Cardiac fibroblast (primary cell): ENCODE results near the gene RPGR.

Experiments
- DNase-seq, 2 donors: peaks; one replicate each; pipeline versions ENCODE4 v3.0.0 to v3.0.0-alpha.2; 2010; ENCODE audit warnings: low read depth in 2 of 2
- H3K4me3 ChIP-seq, 2 donors: replicated peaks in 1 of 2; 1 replicate in 1 of 2; 2 replicates in 1 of 2; pipeline ENCODE4 v1.5.1; 2011; ENCODE audit warnings: low read depth in 2 of 2, low read length in 2 of 2, mild to moderate bottlenecking in 2 of 2, moderate library complexity in 1 of 2
- TF ChIP-seq, protein P1 (sequence below): IDR thresholded peaks from one replicate; pipeline ENCODE4 v1.5.1; 2011; ENCODE audit warnings: low read depth, mild to moderate bottlenecking, low read length, inconsistent platforms

The RPGR gene

DNA sequence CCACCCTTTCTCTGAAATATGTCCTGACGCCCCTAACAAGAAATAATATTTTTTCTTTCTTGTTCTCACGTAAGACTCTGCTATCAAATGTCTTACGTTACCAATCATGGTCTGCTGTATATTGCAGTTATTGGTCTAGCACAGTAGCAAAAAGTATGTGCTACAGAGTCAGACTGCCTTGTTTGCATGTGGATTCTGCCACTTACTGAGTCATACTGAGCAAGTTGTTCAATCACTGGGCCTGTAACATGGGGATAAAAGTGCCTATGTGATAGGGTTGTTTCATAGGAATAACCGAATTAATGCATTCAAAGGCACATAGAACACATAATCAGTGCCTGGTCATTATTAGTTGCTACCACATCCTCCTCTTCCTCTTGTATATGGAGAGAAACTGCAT lies 14.1 kb downstream of the RPGR start:
- TF ChIP-seq, protein P1, sequence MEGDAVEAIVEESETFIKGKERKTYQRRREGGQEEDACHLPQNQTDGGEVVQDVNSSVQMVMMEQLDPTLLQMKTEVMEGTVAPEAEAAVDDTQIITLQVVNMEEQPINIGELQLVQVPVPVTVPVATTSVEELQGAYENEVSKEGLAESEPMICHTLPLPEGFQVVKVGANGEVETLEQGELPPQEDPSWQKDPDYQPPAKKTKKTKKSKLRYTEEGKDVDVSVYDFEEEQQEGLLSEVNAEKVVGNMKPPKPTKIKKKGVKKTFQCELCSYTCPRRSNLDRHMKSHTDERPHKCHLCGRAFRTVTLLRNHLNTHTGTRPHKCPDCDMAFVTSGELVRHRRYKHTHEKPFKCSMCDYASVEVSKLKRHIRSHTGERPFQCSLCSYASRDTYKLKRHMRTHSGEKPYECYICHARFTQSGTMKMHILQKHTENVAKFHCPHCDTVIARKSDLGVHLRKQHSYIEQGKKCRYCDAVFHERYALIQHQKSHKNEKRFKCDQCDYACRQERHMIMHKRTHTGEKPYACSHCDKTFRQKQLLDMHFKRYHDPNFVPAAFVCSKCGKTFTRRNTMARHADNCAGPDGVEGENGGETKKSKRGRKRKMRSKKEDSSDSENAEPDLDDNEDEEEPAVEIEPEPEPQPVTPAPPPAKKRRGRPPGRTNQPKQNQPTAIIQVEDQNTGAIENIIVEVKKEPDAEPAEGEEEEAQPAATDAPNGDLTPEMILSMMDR, result no peak
- peak; percentile 7 to 49 for DNase-seq
- H3K4me3 ChIP-seq, result no peak overlapping the region

DNA sequence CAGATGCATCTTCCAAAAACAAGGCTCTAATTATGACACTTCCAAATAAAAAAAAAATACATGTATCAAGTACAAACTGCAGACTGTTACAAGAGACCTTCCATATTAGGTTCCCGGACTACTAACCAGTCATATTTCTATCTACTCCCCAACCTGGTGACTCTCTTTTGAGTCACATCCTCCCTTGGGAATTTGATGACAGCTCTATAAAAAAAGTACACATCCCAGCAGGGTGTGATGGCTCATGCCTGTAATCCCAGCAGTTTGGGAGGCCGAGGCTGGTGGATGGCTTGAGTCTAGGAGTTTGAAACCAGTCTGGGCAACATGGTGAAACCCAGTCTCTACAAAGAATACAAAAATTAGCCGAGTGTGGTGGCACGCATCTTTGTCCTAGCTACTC lies 14.9 kb downstream of the RPGR start:
- DNase-seq, result peak; percentile 60 to 93
- TF ChIP-seq, protein P1, result no peak
- no peak overlapping the region for H3K4me3 ChIP-seq

DNA sequence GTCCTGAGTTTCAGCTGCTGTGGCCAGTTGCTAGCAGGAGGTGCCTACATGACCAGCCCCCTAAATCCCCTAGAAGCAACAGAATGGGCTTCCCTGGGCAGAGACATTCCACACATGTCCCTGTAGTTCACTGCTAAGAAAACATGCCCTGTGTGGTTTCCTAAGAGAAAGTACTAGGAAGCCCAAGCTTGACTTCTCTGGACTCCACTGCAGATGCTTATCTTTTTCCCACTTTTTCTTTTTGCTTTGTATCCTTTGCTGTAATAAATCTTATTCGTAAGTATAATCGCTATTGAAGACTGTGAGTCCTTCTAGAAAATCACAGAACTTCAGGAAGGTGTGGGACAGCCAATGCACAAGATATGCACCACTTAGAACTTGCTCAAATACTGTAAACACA lies 15.6 kb downstream of the RPGR start:
- TF ChIP-seq, protein P1, result no peak

DNA sequence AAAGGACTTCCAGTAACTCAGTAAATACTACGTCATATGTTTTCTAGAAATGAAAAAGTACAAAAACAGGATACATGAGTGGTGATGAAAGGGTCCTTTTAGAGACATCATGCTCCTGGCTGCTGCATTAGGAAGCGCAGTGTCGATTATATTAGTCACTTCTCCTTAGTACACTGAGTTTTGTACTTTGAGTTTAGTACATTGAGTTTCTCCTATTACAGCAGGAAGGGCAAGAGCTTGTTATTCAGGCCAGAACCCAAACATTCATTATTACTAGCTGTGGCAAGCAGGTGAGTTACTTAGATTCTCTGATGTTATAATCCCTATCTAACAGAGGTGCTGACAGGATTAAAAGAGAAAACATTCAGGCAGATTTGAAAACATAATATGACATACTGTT lies 21.3 kb downstream of the RPGR start:
- TF ChIP-seq, protein P1, result peak; percentile 31
- H3K4me3 ChIP-seq, result no peak overlapping the region
- peak; percentile 84 to 91 for DNase-seq

More for the DNA sequence above, 15.6 kb downstream of the RPGR start:
- H3K4me3 ChIP-seq, result no peak overlapping the region
- no peak for DNase-seq

DNA sequence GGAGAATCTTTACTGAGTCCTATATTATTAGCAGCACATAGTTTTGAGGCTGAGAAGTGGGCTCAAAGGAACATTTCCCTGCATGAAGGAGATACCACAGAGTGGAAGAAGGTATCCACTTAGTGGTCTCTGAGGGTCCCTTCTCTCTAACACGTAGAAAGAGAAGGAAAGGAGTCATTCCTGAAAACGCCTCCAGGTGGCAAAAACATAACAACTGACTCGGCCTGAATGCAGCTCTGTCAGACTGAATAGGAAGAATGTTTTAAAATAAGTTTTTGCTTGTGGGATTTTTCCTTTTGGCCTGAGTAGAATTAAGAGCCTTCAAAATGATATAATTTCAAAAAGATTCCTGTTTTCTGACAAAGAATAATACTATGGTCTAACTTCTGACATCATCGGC lies 23.3 kb downstream of the RPGR start:
- no peak overlapping the region for H3K4me3 ChIP-seq
- DNase-seq, result peak; percentile 49 to 64
- TF ChIP-seq, protein P1, result peak; percentile 35

DNA sequence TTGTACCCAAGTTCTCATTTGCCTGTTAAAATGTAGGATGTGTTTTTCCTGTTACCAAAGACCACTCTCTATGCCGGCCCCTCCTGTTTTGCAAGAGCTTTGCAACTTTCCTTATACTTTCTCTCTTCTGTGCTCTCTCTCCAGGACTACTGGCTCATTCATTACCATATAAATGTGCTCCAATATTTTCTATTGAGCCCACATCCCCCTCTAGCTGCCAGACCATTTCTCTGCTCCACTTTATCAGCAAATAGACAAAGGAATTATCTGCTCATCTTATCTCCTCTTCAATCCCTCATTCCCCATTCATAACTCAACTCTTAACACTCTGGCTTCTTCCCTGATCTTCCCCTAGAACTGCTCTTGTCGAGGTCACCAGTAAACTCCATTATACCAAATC lies 33.6 kb downstream of the RPGR start:
- H3K4me3 ChIP-seq, result no peak overlapping the region
- TF ChIP-seq, protein P1, result no peak
- peak in 1 of 2 donors; percentile 8 for DNase-seq

DNA sequence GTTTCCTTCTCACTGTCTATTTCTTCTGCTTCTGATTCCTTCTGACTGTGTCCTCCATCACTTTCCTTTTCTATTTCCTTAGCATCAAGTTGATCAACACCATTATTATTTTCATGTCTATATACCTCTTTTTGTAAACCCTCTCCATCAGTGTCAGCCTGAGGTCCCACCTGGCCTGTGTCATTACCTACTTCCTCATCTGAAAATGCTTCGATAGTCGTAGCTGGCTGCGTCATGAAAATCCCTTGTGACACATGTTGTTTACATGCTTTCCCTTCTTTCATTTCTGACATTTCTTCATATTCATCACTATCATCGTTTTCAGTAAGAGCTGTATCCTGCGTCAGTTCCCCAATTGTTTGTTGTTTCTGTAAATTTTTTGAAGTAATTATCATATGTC lies 39.6 kb downstream of the RPGR start:
- no peak for DNase-seq
- no peak overlapping the region for H3K4me3 ChIP-seq
- TF ChIP-seq, protein P1, result no peak
